ENCODE data around the gene CACNG7. TPM values are rescaled to one million over a fixed set of nuclear protein-coding genes. Genes with fewer than 3 reads are reported as not detected.

CACNG7 gene
- total RNA-seq, 4 donors from 2014 or later, result 1.0 TPM; not detected in 3

GRCh38 chr19:53916004-53916403, 6.9 kb downstream of the CACNG7 start:
- no peak overlapping the region for H3K27ac ChIP-seq
- H3K9me3 ChIP-seq, result no peaks in the 10 kb centered on the region
- H3K27me3 ChIP-seq, result peaks cover 0 to 8% of the 10 kb centered on the region in 2 donors
- no peaks in the 10 kb centered on the region for H3K4me1 ChIP-seq
- intact Hi-C loops (cut with DNase I; ENCODE audit: low total_unique reads), result no loop called here
- H3K4me3 ChIP-seq, result no peak overlapping the region
- no peak for TF ChIP-seq POLR2A (IDR thresholded peaks at IDR 0.05)
- TF ChIP-seq CTCF (IDR thresholded peaks at IDR 0.05), result no peak
- H3K36me3 ChIP-seq, result no peaks in the 10 kb centered on the region
- DNase-seq, result no peak

DNA sequence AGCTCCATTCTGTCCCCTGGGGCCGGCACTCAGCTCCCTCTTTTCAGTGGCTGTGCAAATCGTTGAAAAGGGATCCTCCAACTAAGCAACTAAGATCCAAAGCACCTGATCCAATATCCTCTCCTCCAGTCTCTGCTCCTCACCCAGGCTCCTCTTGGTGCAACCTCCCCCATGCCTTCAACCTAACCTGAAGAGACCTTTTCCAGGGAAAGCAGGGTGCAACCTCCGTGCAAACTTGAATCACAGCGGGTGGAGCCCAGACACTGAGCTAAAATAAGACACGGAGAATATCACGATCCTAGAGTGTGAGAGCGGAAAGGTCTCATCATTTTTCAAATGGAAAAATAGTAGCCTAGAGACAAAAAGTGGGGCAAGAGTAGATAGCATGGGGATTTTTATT, 8.3 kb downstream of the CACNG7 start:
- Histone ChIP-seq H3K4me1 (no peaks in the 10 kb centered on the region), H3K27me3 (peaks cover 0 to 8% of the 10 kb centered on the region in 2 donors), H3K4me3 (no peak overlapping the region), H3K9me3 (no peaks in the 10 kb centered on the region), H3K27ac (no peak overlapping the region), H3K36me3 (no peaks in the 10 kb centered on the region)
- intact Hi-C loops (cut with DNase I; ENCODE audit: low total_unique reads), result no loop called here
- DNase-seq, result no peak
- no peak for TF ChIP-seq CTCF (IDR thresholded peaks at IDR 0.05)
- no peak for TF ChIP-seq POLR2A (IDR thresholded peaks at IDR 0.05)

GRCh38 chr19:53927739-53928138, 18.7 kb downstream of the CACNG7 start:
- no peaks in the 10 kb centered on the region for H3K4me1 ChIP-seq
- no peak for DNase-seq
- no peaks in the 10 kb centered on the region for H3K36me3 ChIP-seq
- no peak overlapping the region for H3K27ac ChIP-seq
- no peaks in the 10 kb centered on the region for H3K9me3 ChIP-seq
- no peaks in the 10 kb centered on the region for H3K27me3 ChIP-seq
- no peak for TF ChIP-seq POLR2A (IDR thresholded peaks at IDR 0.05)
- no peak for TF ChIP-seq CTCF (IDR thresholded peaks at IDR 0.05)
- intact Hi-C loops (cut with DNase I; ENCODE audit: low total_unique reads), result no loop called here
- H3K4me3 ChIP-seq, result no peak overlapping the region

GRCh38 chr19:53936029-53936428, 27.0 kb downstream of the CACNG7 start:
- Histone ChIP-seq H3K36me3 (no peaks in the 10 kb centered on the region), H3K27ac (no peak overlapping the region), H3K27me3 (no peaks in the 10 kb centered on the region), H3K4me1 (no peaks in the 10 kb centered on the region), H3K4me3 (no peak overlapping the region), H3K9me3 (no peaks in the 10 kb centered on the region)
- DNase-seq, result no peak
- intact Hi-C loops (cut with DNase I; ENCODE audit: low total_unique reads), result no loop called here
- TF ChIP-seq CTCF (IDR thresholded peaks at IDR 0.05), result no peak
- no peak for TF ChIP-seq POLR2A (IDR thresholded peaks at IDR 0.05)

DNA sequence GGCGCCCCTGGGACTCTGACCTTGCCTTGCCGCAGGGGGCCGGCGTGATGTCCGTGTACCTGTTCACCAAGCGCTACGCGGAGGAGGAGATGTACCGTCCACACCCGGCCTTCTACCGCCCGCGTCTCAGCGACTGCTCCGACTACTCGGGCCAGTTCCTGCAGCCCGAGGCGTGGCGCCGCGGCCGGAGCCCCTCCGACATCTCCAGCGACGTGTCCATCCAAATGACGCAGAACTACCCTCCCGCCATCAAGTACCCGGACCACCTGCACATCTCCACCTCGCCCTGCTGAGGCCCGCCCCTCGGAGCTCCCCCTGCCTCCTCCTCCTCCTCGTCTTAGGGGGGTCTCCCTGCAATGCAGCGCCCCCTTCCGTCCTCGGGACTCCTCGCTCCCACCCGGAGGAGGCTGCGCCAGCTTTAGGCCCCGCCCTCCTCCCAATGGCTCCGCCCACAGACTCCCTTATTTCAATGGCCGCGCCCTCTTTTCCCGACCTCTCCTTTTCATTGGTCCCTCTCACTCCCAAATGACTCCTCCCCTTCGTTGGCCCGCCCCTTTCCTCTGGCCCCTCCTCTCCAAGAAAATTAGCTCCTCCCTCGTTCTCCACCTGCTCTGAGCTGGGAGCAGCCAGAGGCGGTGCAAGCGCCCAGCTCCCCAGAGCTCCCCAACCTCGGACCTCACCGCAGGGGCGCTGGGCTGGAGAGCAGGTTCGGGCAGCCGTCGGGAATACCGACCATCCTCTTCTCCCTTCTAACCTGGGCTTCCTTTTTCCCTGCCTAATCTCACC, 33.1 kb downstream of the CACNG7 start:
- Histone ChIP-seq H3K4me3 (no peak overlapping the region), H3K27me3 (peaks cover 0 to 16% of the 10 kb centered on the region in 2 donors), H3K4me1 (no peaks in the 10 kb centered on the region), H3K36me3 (no peaks in the 10 kb centered on the region), H3K9me3 (no peaks in the 10 kb centered on the region), H3K27ac (no peak overlapping the region)
- no peak for DNase-seq
- intact Hi-C loops (cut with DNase I; ENCODE audit: low total_unique reads), result no loop called here
- TF ChIP-seq POLR2A (IDR thresholded peaks at IDR 0.05), result no peak
